HG03457 (cell line): Measurements from ENCODE around the gene RPUSD1.
A peak's percentile ranks its signal among the peaks of the same experiment; 100 is the strongest.
"Not testable (repeated sequence)": the region's sequence is repeated elsewhere in the genome, so short reads cannot be mapped to it uniquely, and the experiment has no call there.

Experiments
- ATAC-seq: cut with Tn5 transposase; IDR thresholded peaks from one replicate; pipeline ENCODE4 v1.9.1; 2021; ENCODE audit warnings: moderate number of reproducible peaks; ENCODE audit not compliant: unreplicated experiment

RPUSD1 gene

DNA sequence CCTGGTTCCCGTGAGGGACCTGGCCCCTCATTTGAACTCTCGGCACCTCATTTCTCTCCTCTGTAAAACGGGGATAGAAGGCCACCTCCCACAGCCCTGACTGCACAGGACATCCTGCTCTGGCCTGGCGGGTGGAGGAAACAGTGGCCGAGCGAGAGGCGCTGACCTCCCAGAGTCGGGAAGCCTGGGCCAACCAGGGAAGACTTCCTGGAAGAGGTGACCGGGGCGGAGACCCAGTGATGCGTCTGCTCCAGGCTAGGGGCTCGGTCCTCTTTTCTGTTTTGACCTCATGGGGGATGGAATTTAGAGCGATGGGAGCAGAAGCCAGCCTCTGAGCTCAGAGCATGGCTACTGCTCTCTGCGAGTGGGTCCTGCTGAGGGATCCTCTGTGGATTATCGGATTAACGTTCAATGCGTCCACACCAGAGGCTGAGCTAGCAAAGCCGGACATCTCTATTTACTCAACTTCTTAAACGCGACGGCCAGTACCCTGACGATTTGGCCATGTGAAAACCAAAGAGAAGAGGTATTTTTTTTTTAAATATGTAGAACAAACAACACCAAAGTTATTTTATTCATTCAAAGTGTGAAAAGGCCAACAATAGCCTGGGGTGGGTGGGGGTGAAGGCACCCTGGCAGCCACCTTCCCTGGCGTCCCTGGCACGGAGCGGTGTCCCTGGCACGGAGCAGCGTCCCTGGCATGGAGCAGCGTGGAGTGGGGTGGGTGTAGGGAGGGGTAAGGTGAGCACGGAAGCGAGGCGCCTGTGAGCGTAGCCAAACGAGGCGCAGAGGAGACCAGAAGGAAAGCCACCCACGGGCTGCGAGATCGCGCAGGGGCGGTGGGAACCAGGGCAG is 36.8 kb downstream of the RPUSD1 start:
- no peak for ATAC-seq

DNA sequence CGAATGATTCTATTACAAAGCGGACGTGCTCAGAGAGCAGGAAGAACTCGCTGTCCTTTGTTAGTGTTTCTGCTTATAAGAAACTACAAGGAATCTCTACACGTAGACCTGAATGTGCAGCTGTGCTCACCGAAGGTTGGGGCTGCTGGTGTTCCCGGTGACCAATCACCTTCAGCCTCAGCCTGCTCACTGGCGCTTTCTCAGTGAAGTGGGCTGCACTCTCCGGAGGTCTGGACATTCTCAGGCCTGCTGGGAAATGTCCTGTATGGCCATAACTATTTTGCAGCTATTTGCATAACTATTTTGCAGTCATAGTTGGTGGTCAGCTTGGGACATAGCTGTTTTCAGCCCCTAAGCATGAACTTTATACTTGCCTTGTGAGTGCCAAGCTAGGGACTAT is 37.7 kb downstream of the RPUSD1 start:
- ATAC-seq: no peak

DNA sequence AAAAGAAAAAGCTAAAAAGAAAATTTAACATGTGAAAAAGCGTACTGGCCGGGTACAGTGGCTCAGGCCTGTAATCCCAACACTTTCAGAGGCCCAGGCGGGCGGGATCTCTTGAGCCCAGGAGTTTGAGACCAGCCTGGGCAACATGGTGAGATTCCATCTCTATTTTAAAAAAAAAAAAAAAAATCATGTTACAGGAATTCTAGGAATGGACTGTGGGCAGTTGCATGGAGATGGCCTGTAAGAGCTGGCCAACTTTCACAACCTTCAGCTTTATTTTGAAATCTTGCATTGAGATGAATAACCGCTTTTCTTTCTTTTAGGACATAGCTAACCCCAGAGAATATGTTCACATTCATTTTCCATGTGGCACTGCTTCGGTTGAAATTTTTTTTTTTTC is 39.2 kb downstream of the RPUSD1 start:
- no peak for ATAC-seq

DNA sequence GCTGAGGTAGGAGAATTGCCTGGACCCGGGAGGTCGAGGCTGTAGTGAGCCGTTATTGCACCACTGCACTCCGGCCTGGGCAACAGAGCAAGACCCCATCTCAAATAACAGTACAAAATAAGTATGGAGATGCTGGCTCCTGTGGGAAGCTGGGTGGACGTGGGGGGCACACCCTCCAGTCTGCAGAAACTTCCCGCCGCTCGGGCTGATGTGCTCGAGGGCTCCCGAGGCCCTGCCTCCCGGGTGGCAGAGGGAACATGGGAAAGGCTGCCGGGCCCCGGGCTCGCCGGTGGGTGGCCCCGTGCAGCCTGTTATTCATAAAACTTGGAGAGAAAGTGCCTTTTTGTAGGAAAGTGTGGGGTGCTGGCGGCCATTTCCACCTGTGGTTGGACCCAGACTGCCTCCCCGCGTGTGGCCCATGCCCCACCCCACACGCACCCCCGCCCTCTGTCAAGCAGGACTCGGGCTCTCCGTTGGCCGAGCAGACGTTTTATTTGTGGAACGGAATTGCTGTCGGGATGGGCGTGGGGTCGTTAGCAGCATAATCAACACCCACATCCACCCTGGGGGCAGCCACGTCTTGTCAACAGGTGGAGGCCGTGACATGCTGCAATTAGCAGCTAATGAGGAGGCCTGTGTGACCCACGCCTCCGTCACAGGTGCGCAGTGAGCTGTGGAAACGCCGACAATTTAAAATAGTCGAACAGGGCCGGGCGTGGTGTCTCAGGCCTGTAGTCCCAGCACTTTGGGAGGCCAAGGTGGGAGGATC is 40.0 kb downstream of the RPUSD1 start:
- ATAC-seq: no peak

DNA sequence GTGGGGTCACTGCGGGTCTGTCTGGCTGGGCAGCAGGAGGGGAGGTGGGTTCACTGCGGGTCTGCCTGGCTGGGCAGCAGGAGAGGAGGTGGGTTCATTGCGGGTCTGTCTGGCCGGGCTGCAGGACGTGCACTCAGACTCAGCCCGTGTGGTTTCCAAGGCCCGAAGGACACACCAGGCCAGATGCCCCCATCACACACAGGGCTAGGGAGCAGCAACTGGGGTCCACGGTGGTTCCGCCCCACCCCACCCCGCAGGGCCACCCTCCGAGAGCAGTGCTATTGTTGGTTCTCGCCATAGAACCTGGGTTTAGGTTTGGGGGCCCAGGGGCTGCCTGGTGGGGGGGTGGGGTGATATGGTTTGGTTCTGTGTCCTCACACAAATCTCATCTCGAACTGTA is 41.5 kb downstream of the RPUSD1 start:
- ATAC-seq: no peak

DNA sequence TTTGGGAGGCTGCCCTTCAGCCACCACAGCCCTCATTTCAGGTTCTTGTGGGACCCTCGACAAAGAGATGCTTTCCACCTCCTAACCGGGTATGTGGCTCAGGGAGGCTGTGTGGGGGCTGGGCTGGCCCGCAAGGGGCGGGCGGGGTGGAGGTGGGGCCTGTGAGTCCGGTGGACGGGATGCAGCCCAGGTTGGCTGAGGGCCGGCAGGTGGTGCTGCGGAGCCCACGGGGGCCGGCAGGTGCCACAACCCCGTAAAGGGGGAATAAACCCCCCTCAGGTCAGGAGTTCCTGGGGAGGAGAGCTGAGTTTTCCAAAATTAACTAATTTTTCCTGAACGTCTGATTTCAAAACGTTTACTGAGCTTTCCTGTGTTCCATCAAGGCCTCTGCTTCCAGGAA is 42.4 kb downstream of the RPUSD1 start:
- no peak for ATAC-seq

DNA sequence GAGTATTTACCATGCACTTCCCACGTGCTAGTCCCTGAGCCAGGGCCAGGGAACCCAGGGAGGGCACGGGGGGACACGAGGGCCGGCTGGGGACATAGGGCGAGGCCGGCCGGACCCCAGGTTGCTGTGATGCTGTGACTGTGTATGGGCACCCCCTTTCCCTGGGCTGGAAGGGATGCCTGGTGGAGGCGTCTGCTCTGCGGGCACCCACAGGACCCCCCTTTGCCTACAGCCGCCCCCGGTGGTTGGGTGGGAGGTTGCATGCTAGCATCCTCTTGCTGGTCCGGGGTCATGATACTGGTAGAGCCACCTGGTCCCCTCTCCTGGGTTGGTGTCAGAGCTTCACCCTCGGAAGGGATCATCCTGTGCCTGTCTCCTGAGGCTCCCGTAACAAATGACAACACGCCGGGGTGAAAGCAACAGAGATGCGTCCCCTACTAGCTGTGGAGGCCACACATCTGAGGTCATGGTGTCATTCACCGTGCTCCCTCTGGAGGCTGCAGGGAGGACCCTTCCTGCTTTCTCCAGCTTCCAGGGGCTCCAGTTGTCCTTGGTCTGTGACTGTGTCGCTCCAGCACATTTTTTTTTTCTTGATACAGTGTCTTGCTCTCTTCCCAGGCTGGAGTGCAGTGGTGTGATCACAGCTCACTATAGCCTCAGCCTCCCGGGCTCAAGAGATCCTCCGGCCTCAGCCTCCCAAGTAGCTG is 44.2 kb downstream of the RPUSD1 start:
- no peak for ATAC-seq

DNA sequence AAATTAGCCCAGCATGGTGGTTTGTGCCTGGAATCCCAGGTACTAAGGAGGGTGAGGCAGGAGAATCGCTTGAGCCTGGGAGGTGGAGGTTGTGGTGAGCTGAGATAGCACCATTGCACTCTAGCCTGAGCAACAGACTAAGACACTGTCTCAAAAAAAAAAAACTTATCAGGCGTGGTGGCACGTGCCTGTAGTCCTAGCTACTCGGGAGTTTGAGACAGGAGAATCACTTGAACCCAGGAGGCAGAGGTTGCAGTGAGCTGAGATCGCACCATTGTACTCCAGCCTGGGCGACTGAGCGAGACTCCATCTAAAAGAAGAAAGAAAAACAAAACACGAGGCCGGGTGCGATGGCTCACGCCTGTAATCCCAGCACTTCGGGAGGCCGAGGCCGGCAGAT is 45.3 kb downstream of the RPUSD1 start:
- ATAC-seq: not testable (repeated sequence)

DNA sequence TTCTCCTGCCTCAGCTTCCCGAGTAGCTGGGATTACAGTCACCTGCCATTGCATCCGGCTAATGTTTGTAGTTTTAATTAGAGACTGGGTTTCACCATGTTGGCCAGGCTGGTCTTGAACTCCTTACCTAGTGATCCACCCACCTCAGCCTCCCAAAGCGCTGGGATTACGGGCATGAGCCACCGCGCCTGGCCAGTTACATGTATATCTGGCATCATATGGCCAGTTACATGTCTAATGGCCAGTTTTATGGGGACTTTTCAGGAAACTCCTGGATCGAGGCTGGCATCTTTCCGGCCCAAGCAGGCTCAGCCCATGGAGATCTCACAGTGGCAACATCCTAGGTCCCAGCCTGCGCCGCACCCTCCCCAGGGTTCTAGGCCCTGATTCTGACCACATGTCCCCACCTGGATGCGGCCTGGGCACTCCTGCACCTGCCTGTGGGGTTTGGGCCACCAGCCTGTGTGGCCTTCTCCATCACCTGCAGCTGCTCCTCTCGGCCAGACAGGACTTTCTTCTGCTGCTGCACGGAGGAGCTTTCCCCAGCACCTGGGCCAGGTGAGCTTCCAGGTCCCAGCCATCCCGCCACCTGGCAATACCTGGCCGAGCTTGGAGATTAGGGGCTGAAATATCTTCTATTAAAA is 46.1 kb downstream of the RPUSD1 start:
- ATAC-seq: no peak

DNA sequence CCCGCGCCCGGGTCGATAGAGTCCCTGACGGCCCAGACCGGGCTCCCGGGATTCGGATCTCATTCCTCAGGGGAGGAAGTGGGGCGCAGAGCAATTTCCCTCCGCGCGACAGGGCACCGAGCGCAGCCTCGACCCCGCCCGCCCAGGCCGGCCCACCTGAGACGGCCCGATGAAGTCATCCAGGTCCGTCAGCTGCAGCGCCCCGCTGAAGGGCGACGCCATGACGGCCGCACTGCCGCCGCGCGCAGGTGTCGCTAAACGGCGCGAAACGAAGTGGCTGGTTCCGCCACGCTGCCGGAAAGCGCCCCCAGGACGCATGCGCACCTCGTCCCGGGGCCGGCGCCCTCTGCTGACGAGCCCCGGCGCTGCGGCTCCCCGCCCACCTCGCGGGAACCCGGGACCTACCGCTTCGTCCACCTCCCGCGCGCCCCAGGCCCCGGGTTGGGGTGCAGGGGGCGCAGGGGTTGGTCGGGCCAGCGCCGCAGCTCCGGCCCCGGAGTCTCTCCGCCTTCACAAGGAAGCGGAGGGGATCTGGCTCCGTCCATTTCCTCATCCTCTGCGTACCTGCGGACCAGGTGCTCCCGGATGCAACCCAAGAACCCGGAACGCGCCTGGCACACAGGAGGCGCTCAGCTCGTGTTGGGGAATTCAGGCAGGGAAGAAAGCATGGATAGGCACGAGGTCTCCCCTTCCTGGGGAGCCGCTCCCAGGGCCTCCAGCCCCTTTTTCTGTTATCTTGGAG is 47.2 kb downstream of the RPUSD1 start, which contains the start of gene CIAO3:
Gene CIAO3 (minus strand): TSS at position 234 of the 742 bp plus-strand sequence. CDS start 12 bp downstream, at position 222.
- ATAC-seq: peak; percentile 62

DNA sequence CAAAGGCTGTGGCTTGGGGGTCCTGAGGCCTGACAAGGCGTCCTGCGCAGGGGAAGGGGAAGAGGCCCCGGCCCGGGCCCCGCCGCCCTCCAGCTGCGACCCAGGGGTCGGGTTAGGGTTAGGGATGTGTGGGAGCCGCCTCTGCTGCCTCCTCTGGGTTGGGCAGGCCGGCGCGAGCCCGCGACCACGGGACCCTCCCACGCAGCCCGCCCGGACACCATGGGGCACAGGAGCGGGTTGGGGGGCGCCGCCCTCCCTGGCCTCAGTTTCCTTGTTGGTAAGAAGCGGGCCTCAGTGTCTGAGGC is 47.8 kb downstream of the RPUSD1 start:
- ATAC-seq: no peak

DNA sequence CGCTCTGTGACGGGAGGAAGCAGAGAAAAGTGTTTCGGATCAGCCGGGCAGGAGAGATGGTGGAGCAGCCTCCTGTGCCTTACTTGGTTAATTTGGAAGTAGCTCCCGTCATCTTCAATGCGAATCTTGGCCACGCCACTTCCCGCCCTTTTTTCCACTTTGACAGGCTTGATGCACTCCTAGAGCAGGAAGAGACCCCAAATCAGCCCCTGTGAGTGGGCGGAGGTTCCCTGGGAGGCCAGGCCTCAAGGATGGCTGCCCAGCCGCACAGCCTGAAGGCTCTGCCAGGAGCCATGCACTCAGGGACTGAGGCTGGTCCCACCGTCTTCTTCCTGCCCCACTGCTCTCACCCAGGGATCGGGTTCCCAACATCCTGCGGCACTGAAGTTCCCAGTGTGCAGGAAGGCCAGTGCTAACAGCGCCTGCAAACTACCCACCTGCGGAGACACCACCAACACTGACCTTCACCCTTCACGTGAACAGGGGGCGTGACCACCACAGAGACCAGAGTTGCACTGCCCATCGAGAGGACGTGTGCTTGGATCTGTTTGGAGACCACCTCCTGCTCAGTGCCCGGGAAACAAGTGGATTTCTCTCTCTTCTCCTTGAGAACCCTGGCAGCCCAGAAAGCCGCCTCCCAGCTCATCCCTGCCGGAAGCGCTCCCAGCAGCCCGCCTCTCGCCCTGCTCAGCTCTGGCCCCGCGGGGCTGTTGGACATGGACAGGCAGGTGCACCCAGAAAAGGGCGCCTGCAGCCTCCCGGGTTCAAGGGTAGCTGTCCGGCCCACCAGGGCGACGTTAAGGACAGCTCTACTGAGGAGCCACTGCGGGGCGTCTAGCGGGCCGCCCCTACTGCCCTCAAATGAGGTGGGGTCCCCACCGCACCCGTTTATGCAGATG is 48.4 kb downstream of the RPUSD1 start:
- no peak for ATAC-seq

DNA sequence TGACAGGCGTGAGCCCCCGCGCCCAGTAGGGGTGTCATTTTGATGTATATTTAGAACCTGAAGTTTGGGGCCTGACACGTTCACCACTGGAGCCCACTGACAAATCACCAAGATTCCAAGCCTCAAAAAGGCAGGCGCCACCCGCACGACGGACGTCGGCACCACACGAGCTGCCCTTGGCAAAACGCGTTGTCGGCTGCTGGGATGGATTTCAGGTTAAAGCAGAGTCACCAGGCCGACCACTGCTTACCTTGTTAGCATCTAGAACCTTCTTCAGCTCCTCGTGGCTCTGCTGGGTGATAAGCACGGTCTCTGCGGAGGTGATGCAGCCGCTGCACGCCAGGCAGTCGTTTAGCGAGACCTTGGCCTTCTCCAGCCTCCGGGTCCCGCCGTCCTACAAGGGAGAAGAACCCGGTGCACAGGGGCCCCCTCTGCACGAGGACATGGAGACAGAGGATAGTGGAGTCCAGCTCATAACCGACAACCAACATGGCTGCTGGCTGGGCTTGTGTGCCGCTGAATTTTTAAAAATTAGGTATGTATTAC is 51.2 kb downstream of the RPUSD1 start:
- no peak for ATAC-seq

DNA sequence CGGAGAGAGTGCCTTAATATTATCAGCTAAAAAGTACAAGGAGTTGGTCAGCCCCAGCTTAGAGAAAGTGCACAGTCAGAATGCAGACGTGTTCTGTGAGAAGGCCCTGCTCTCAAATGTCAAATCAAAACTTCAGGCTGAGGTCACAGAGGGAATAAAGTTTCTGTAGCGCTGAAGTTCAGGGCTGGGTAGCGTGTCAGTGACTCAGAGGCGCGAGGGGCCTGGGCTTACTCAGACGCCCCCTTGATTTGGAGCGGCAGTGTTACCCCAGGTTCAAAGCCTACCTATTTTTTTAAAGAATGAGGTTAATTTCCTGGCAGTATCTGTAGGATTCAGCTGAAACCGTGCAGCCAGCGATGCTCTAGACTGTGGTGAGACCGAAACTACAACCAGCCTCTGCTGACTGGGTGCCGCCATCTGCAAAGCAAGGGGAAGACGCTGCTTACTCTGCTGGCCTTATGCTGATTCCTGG is 52.2 kb downstream of the RPUSD1 start:
- no peak for ATAC-seq

DNA sequence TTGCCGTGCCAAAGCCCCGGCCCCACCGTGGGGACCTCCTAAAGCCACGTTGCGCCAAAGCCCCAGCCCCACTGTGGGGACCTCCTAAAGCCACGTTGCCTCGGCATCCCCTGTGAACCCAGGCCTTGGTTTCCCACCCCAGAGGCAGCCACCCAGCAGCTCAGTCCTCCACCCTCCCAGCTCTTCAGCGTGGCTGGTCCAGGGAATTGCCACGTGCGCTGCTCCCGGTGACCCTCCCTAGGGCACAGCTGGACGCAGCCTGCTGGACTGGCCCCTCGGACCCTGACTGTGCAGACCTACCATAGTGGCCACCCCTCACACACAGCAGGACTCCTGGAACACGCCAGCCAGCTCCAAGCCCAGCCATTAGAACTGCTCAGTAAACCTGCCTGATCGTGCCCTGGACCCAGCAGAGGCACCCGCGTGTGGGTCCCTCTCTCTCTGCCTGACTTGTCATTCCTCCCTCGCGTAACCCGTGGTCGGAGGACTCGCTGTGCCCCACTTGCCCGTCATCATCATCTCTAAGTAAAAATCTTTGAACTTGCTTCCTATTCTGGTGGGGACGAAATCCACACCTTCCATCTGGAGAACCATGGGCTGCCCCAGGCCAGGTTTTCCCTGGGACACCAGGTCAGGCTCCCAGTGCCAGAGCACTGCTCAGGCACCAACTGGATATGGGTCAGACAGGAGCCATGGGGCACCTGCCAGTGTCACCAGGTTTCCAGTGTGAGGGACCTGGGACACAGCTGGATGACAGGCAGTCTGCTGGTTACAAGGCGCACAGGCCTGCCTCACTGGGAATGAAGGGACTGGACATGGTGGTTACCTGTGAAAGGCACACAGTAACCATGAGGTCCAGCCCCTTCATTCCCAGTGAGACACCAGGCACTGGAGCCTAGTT is 53.0 kb downstream of the RPUSD1 start:
- ATAC-seq: no peak
